ENCODE results near the gene CBLC. TPM values are rescaled to one million over a fixed set of nuclear protein-coding genes. Genes with fewer than 3 reads are reported as not detected.

CBLC gene
- total RNA-seq, 4 donors from 2014 or later: 84.2 to 197 (median 132) TPM

DNA sequence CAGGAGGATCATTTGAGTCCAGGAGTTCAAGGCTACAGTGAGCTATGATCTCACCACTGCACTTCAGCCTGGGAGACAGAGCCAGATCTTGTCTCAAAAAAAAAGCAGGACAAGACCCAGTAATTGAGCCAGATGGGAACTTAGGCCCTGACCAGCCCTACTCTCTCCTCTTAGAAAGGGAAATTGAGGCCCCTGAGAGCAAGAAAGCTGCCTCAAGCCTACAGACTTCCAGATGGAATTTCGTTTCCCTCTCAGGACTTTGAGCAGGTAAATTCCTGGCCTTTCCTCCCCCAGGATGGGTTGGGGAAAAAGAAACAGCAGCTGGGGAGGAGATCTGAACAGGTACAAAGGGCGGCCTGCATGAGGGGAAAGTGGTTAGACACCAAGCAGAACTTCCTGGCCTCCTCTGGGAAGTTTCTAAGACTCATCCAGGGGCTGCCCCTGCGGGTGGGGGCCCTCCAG, 32.8 kb upstream of the CBLC start:
- H3K9me3 ChIP-seq: no peaks in the 10 kb centered on the region
- peak; percentile 15 to 52 for TF ChIP-seq POLR2A (IDR thresholded peaks at IDR 0.05)
- TF ChIP-seq, protein P1, sequence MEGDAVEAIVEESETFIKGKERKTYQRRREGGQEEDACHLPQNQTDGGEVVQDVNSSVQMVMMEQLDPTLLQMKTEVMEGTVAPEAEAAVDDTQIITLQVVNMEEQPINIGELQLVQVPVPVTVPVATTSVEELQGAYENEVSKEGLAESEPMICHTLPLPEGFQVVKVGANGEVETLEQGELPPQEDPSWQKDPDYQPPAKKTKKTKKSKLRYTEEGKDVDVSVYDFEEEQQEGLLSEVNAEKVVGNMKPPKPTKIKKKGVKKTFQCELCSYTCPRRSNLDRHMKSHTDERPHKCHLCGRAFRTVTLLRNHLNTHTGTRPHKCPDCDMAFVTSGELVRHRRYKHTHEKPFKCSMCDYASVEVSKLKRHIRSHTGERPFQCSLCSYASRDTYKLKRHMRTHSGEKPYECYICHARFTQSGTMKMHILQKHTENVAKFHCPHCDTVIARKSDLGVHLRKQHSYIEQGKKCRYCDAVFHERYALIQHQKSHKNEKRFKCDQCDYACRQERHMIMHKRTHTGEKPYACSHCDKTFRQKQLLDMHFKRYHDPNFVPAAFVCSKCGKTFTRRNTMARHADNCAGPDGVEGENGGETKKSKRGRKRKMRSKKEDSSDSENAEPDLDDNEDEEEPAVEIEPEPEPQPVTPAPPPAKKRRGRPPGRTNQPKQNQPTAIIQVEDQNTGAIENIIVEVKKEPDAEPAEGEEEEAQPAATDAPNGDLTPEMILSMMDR (IDR thresholded peaks at IDR 0.05): no peak
- peak overlapping the region; percentile 80 to 99 (median 94) for H3K27ac ChIP-seq
- H3K4me1 ChIP-seq: peaks cover 6 to 68% (median 17%) of the 10 kb centered on the region in 4 donors
- peak in 1 of 3 donors; percentile 63 for DNase-seq
- no peaks in the 10 kb centered on the region for H3K36me3 ChIP-seq
- no peaks in the 10 kb centered on the region for H3K27me3 ChIP-seq
- H3K4me3 ChIP-seq: peak overlapping the region in 2 of 4 donors; percentile 75 to 82

GRCh38 chr19:44745341-44745831, 32.3 kb upstream of the CBLC start:
- Histone ChIP-seq H3K9me3 (no peaks in the 10 kb centered on the region), H3K4me1 (peaks cover 9 to 71% (median 17%) of the 10 kb centered on the region in 4 donors), H3K27me3 (no peaks in the 10 kb centered on the region), H3K4me3 (peak overlapping the region in 2 of 4 donors; percentile 75 to 82), H3K36me3 (peaks cover 0 to under 1% (median 0%) of the 10 kb centered on the region in 3 donors), H3K27ac (peak overlapping the region; percentile 80 to 99 (median 94))
- DNase-seq: peak in 2 of 3 donors; percentile 83
- TF ChIP-seq POLR2A (IDR thresholded peaks at IDR 0.05): peak in 1 of 2 donors; percentile 45
- TF ChIP-seq, protein P1 (IDR thresholded peaks at IDR 0.05): no peak

GRCh38 chr19:44745887-44746600, 31.6 kb upstream of the CBLC start:
- H3K4me1 ChIP-seq: peaks cover 15 to 71% (median 19%) of the 10 kb centered on the region in 4 donors
- no peak for TF ChIP-seq POLR2A (IDR thresholded peaks at IDR 0.05)
- TF ChIP-seq, protein P1 (IDR thresholded peaks at IDR 0.05): no peak
- DNase-seq: peak in 1 of 3 donors; percentile 36

DNA sequence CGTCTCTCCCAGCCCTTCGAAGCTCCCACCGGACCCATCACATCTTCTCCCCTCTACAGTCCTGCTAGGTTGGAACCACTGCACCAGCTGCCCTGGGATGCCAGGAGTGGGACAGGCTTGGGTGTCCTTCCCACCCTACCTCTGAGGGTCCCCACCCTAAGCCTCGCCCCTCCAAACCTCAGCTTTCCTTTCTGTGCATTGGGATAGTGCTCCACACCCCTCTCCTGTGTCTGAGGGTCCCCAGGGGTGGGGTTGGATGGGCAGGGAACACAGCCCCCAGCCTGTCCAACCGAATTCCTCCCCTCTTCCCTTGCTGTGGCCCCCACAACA, 31.1 kb upstream of the CBLC start:
- peak overlapping the region in 2 of 4 donors; percentile 75 to 82 for H3K4me3 ChIP-seq
- H3K27me3 ChIP-seq: no peaks in the 10 kb centered on the region
- H3K4me1 ChIP-seq: peaks cover 12 to 71% (median 21%) of the 10 kb centered on the region in 4 donors
- DNase-seq: peak in 1 of 3 donors; percentile 46
- no peak for TF ChIP-seq POLR2A (IDR thresholded peaks at IDR 0.05)
- TF ChIP-seq, protein P1 (IDR thresholded peaks at IDR 0.05): no peak
- no peaks in the 10 kb centered on the region for H3K9me3 ChIP-seq
- H3K27ac ChIP-seq: peak overlapping the region; percentile 80 to 99 (median 94)
- H3K36me3 ChIP-seq: peaks cover 0 to 8% (median 0%) of the 10 kb centered on the region in 3 donors

More at GRCh38 chr19:44745887-44746600, 31.6 kb upstream of the CBLC start:
- Histone ChIP-seq H3K4me3 (peak overlapping the region in 2 of 4 donors; percentile 75 to 82), H3K36me3 (peaks cover 0 to 4% (median 0%) of the 10 kb centered on the region in 3 donors), H3K27ac (peak overlapping the region; percentile 80 to 99 (median 94)), H3K9me3 (no peaks in the 10 kb centered on the region), H3K27me3 (no peaks in the 10 kb centered on the region)

- Histone ChIP-seq H3K9me3 (no peaks in the 10 kb centered on the region), H3K4me3 (peak overlapping the region; percentile 66 to 82 (median 75)), H3K27me3 (no peaks in the 10 kb centered on the region), H3K4me1 (peaks cover 10 to 69% (median 20%) of the 10 kb centered on the region in 4 donors), H3K27ac (peak overlapping the region; percentile 80 to 99 (median 94)), H3K36me3 (peaks cover 0 to 9% (median 0%) of the 10 kb centered on the region in 3 donors)
- DNase-seq: peak; percentile 85 to 98 (median 97)
- TF ChIP-seq, protein P1 (IDR thresholded peaks at IDR 0.05): no peak
- peak; percentile 19 to 89 for TF ChIP-seq POLR2A (IDR thresholded peaks at IDR 0.05)
These were observed 30.5 kb upstream of the CBLC start for GRCh38 chr19:44746946-44747738.
